ENCODE data around the gene USB1. TPM values are rescaled to one million over a fixed set of nuclear protein-coding genes. Genes with fewer than 3 reads are reported as not detected.

The USB1 gene
- total RNA-seq, 1 donor from 2014 or later: 21.8 TPM

GRCh38 chr16:58049232-58050185 lies 48.3 kb downstream of the USB1 start:
- DNase-seq: no peak

DNA sequence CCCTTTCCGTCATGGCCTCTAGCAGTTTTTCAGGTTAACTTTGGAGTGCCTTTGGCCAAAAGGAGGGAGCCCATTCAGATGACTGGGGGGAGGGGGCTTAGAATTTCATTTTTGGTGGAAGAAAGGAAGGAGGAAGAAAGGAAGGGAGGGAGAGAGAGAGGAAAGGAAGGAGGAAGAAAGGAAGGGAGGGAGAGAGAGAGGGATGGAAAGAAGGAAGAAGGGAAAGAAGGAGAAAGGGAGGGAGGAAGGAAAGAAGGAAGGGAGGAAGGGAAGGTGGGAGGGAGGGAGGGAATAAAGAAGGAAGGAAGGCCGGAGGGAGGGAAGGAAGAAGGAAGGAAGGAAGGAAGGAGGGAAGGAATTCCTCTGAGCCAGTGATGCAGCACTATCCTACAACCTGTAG lies 50.1 kb downstream of the USB1 start:
- no peak for DNase-seq

GRCh38 chr16:58051821-58052603 lies 50.8 kb downstream of the USB1 start:
- DNase-seq: no peak

GRCh38 chr16:58053682-58054005 lies 52.4 kb downstream of the USB1 start:
- DNase-seq: no peak

GRCh38 chr16:58054289-58054688 lies 53.1 kb downstream of the USB1 start:
- no peak for DNase-seq

- no peak for DNase-seq
These were observed 55.4 kb downstream of the USB1 start for GRCh38 chr16:58056580-58056979.

- DNase-seq: no peak
These were observed 55.9 kb downstream of the USB1 start for GRCh38 chr16:58057121-58057520.

GRCh38 chr16:58057784-58058183 lies 56.6 kb downstream of the USB1 start:
- no peak for DNase-seq

DNA sequence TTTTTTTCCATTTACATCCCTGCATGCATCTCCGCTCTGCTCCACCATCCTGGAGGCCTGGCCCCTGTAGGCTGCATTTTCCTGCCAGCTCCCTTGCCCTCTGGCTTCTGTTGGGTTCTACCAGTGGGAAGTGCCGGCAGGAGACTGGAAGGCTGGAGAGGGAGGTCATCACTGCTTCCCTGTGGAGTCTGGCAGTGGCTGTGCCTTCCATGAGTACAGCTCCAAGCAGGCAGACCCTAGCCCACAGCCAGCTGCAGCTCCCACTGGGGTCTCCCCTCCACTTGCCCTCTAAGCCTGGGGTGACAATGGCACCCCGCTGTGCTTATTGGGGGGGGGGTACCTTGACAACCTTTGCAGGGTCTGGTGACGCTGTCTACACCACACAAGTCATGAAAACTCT lies 61.6 kb downstream of the USB1 start:
- no peak for DNase-seq

DNA sequence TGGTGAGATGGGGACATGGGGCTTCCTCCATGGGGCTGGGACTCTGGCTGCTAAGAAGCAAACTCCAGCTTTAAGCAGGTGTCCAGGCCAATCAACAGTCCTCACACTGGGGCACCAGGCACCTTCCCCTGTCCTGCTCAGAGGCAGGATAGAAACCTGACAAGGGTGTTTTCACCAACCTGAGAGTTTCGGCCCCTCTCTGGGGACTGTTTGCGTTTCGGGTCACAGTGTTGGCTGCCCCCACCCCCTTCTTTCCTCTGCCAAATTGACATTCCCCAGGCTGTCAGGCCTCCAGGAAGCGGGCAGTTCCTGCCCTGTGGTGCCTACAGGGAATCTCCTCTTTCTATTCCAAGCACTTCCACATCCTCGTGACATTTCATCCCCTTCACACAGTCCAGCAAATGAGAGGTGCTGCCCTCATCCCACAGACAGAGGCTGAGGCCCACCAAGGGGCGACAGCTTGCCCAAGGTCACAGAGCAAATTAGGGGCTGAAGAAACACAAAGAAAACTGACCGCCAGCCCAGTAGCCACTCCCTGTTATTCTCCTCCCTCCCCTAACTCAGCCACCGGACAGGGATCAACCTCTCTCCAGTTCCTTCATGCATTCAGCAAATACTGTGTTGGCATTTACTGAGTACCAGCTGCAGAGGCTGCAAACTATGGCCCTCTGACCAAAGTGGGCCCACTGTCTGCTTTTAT lies 62.3 kb downstream of the USB1 start:
- no peak for DNase-seq

GRCh38 chr16:58070585-58070984 lies 69.4 kb downstream of the USB1 start:
- DNase-seq: no peak

Other genes starting within 250 kb of the USB1 start
- 27.9 TPM for gene KIFC3, start 198.9 kb upstream of the USB1 start, total RNA-seq
- gene CNGB1, start 30.3 kb upstream of the USB1 start, total RNA-seq: 0.41 TPM
- gene ZNF319, start 735 bp upstream of the USB1 start, total RNA-seq: 4.9 TPM
- 31.0 TPM for gene MMP15, start 24.3 kb downstream of the USB1 start, total RNA-seq
- gene CFAP20, start 128.0 kb downstream of the USB1 start, total RNA-seq: 68.5 TPM
- gene CSNK2A2, start 196.7 kb downstream of the USB1 start, total RNA-seq: 44.9 TPM

Data from tongue (tissue), 2 donors.